T-helper 2 cell (primary cell): ENCODE results near the gene TP53BP1.
A peak's percentile ranks its signal among the peaks of the same experiment; 100 is the strongest.

Experiments
- DNase-seq, 5 experiments: peaks; one replicate each; pipeline versions ENCODE4 v3.0.0 to v3.0.0-alpha.2; 2012 to 2022

The TP53BP1 gene

DNA sequence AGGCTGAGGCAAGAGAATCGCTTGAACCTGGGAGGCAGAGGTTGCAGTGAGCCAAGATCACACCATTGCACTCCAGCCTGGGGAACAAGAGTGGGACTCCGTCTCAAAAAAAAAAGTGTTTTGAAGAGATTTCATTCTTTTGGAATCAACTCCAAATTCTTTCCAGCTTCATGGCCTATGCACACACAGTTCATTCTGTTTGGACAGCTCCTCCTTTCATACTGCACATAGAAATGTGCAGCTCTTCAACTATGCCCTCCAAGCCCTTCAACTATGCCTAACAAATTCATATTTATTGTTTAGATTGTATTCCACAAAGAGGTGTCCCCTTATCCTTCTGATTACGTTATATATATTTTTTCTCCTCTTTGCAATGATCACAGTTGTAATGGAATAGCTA lies 4.2 kb downstream of the TP53BP1 start:
- DNase-seq: no peak

DNA sequence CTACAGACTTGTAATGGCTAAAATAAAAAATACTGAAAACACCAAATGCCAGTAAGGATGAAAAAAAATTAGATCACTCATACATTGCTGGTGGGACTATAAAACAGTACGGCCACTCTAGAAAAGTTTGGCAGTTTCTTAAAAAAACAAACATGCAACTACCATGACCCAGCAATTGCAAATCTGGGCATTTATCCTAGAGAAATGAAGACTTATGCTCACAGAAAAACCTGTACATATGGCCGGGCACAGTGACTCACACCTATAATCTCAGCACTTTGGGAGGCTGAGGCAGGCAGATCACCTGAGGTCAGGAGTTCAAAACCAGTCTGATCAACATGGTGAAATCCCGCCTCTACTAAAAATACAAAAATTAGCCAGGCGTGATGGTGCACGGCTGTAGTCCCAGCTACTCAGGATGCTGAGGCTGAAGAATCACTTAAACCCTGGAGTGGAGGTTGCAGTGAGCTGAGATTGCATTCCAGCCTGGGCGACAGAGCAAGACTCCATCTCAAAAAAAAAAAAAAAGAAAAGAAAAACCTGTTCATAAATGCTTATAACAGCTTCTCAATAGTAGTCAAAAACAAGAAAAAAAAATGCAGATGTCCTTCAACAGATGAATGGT lies 5.6 kb downstream of the TP53BP1 start:
- no peak for DNase-seq

DNA sequence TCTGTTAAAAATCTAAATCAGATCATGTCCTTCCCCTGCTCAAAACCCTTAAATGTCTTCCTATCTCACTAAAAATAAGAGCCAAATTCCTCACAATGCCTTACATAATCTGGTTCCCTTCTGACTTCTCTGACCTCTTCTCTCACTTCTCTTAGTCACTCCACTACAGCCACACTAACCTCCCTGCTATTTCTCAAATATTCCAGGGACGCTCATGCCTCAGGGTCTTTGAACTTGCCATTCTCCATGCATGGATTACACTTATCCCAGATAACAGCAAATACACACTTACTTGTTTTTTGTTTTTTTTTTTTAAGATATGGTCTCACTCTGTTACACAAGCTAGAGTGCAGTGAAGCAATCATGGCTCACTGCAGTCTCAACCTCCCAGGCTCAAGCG lies 8.5 kb downstream of the TP53BP1 start:
- no peak for DNase-seq

DNA sequence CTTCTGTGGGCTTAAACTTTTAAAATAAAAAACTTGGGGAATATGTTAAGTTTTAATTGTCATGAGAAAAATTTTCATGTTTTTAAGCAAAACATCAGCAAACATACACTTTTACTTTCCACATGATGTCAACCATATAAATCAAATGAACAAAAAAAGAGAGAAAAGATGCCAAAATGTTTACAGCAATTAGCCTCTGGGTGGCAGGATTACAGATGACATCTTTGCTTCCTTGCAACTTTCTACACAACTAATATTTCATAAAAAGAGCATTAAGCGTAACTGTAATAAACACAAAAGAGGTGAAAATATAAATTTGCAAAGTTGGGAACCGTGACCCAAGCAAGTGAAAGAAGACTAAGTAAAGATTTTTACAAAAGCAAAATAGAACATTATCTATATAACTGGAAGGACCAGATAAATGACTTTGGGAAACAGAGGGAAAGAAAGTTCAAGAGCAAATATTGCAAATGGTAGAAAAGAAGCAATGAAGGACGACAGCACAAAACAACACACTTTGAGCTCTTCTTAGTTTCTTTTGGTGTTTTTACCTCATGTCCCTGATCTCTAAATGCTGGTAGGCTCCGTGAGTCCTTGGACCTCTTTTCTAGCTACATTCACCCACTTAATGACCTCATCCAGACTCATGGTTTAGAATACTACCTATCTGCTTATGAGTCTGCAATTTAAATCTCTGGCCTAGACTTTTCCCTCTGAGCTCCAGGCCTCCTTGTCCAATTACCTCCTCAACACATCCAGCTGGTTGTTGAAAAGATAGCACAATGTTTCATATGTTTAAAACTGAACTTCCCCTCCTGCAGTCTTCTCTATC lies 9.4 kb downstream of the TP53BP1 start:
- DNase-seq: peak in 1 of 5 experiments; percentile 46

DNA sequence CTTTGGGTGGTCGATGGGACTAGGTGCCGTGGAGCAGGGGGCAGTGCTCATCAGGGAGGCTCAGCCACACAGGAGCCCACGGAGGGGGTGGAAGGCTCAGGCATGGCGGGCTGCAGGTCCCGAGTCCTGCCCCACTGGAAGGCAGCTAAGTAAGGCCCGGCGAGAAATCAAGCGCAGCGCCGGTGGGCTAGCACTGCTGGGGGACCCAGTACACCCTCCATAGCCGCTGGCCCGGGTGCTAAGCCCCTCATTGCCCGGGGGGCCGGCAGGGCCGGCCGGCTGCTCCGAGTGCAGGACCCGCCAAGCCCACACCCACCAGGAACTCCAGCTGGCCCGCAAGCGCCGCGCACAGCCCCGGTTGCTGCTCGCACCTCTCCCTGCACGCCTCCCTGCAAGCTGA lies 19.1 kb downstream of the TP53BP1 start:
- no peak for DNase-seq

DNA sequence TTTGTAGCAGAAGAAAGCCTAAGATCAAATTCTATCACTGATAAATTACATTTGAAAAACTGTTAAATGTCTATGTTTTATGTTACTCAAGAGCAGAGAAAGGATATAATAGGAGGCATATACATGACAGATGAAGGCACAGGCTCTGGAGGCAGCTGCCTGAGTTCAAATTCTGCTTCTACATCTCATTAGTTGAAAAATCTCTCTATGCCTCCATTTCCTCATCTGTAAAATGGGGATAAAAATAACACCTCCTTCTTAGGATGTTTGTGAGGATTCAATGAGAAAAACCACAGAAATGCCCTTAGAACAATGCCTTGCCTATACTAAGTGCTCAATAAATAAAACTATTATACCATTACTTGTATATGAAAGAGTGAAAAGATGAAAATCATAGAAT lies 21.0 kb downstream of the TP53BP1 start:
- DNase-seq: no peak

DNA sequence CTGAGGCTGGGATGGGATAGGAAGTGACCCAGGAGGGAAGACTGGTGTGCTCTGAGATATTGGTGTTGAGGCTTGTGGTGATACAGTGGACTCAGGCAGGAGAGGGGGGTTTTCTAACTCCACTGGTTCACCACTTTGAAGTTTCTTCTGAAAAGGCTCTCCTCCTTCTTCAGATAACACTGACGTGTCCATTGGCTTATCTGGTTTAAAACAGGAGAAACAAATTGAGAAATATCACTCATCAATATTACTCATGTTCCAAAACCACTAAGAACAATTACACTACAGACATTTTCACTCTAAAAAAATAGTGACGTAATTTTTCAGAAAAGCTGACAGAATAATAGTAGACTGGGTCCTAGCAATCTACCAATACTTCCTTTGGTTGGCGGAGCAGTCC lies 23.1 kb downstream of the TP53BP1 start:
- DNase-seq: peak in 1 of 5 experiments; percentile 46

DNA sequence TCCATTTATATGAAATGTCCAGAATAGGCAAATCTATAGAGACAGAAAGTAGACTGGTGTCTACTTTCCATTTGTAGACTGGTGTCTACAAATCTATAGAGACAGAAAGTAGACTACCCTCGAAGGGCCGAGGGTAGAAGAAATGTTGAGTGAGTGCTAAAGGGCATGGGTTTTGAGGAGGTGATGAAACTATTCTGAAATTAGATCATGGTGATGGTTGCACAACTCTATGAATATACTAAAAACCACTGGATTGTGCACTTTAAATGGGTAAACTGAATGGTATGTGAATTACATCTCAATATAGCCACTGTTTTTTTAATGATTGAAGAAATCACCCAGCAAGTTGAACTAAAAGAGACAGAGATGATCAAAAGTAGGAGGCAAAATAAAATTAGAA lies 27.9 kb downstream of the TP53BP1 start:
- DNase-seq: no peak

DNA sequence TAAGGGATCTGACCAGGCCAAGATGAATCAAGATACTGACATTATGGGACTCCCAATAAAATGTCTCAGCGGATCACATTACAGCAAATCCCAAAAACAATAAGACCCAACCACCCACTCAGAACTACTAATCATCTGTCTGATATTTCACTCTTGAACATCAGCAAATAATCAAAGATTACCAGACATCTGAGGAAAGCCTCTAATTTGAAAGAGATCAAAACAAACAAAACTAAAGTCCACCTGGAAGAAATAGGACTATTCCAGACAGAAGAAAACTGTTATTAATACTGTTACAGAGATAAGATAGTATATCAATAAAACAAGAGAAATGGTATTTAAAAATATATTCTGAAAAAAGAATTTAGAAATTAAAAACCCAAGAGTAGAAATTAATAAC lies 29.0 kb downstream of the TP53BP1 start:
- no peak for DNase-seq

DNA sequence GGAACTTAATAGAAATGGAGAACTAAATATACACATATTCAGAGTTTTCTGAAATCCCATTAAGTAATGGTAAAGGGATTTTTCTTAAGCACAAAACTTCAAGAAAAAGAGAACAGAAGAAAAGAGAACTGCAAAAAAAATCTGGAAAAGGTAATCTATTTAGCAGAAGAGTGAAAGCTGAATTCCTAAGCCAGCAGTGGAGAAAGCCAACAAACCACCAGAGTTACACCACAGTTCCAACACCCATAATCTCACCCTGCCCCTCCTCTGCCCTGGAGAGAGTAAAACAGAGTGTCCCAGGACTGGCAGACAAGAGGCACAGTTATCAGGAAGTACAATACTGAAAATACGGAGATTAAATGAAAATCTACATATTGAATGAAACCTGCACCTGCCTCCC lies 29.4 kb downstream of the TP53BP1 start:
- no peak for DNase-seq

DNA sequence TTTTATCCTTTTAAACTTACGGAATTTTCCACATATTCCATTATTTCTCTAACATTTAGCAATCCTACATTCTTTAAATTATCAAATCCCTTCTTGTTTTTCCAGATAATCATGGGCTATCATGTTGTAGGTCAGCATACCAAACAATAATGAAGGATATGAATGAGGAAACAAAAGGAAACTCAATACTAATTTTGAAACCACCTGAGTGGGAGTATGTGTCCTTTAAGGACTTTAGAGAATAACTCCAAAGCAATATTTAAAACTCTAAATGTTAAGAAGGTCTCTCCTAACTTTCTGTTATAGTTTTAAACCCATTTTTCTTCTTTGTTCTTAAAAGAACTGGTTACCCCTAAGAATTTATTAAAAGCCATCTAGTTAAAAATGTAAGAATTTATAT lies 43.0 kb downstream of the TP53BP1 start:
- DNase-seq: no peak

DNA sequence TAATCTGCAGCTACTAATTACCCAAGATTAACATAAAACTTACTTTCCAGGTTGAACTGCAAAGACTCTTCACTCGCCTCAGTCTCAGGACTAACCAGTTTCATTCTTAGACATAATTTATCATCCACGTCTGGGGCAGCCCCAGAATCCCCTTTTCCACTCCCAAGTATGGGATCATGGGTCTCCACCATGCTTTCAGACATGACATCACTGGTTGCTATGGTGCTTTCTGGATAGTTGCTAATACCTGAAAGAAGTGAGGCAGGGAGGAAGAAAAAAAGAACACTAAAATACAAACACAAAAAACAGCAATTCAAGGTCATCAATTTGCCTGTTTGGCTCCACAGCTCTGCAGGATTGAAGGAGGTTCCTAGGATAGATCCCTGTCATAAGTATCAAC lies 46.6 kb downstream of the TP53BP1 start:
- DNase-seq: no peak

DNA sequence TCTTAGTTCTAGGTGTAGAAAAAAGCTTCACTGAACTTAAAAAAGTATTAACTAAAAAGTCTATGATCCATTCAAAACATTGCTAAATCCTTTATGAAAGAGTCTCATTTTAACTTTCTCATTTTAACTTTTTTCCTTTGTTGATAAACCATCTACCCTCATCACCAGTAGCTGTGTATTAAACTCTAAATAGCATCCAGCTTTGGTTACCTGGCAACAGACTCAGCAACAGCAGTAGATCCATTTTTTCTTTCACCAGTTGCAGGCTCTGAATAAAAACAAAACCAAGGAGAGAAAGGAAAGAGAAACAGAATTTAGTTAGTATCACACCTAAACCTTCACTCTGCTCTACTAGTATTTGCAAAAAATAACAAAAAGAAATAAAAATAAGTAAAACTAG lies 51.6 kb downstream of the TP53BP1 start:
- peak in 1 of 5 experiments; percentile 73 for DNase-seq

DNA sequence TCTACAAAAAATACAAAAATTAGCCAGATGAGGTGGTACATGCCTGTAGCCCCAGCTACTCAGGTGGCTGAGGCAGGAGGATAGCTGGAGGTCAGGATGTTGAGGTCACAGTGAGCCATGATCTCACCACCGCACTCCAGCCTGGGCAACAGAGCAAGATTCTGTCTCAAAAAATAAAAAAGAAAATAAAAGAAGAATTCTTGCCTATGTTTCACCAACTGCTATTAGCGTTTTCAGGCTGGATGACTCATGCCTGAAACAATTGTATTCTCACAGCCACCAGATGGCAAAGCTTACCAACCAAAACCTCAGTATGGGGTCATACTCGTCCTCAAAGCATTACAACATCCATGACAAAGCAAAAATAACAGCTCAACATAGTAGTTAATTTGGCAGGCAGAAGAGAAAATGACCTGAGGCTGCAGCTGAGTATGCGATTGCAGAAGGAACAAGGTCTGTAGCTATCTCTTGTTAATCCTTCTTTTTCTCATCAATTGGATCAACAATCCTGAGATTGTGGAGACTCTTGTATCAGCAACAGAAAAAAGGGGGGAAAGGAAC lies 52.2 kb downstream of the TP53BP1 start:
- DNase-seq: peak in 1 of 5 experiments; percentile 83

DNA sequence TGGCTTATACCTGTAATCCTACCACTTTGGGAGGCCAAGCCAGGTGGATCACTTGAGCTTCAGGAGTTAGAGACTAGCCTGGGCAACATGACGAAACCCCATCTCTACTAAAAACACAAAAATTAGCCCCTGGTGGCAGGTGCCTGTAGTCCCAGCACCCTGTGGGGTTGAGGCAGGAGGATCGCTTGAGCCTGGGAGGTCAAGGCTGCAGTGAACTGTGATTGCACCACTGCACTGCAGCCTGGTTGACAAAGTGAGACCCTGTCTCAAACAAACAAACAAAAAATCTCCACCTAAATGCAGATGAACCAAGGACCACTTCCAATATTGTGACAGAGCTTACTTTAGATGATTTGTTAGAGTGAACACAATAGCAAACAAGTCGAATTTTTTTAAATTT lies 53.7 kb downstream of the TP53BP1 start:
- DNase-seq: no peak

DNA sequence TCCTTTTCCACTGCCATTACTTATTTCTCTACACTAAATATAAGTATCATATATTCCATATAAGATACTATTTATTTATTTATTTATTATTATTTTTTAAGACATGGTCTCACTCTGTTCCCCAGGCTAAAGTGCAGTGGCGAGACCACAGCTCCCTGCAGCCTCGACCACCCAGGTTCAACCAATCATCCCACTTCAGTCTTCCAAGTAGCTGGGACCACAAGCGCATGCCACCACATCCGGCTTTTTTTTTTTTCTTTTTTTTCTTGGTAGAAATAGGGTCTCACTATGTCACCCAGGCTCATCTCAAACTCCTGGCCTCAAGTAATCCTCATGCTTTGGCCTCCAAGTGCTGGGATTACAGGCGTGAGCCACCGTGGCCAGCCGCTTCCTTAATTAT lies 56.6 kb downstream of the TP53BP1 start:
- no peak for DNase-seq

DNA sequence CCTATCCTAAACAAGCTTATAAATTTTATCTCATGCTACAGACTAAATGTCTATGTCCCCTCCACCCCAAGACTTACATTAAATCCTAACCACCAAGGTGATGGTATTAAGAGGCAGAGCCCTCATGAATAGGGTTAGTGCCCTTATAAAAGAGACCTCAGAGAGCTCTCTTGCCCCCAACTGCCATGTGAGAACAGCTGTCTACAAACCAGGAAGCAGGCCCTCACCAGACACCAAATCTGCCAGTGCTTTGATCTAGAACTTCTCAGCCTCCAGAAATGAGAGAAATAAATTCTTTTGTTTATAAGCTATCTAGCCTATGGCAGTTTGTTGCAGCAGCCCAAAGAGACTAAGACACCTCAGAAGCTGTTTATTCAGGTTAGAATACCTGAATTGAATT lies 58.5 kb downstream of the TP53BP1 start:
- no peak for DNase-seq

DNA sequence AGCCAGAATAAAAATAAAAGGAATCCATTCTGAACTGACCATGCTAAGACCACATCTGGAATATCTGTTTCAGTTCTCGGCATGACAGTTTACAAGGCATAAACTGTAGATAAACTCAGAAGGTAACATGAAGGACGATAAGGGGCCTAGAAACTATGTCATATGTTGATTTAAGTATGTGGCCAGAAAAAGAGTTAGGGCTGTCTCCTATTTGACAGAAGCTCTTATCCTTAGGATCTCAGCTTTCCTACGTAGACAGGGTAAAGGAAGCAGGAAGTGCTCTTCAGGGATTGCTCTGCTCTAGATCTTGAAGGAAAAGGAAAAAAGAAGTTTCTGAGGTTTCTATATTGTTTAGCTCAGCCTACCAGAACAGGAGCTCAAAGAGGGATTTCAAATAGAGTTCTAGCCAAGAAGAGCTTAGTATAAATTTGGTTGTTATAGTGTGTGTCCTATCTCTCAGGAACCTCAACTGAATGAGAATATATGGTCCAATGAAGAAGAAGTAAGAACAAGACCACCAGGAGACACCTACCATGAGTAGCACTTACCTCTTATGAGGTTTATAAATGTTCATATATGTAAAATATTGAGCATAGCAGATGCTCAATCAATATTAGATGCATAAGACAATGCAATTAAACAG lies 59.2 kb downstream of the TP53BP1 start:
- no peak for DNase-seq

DNA sequence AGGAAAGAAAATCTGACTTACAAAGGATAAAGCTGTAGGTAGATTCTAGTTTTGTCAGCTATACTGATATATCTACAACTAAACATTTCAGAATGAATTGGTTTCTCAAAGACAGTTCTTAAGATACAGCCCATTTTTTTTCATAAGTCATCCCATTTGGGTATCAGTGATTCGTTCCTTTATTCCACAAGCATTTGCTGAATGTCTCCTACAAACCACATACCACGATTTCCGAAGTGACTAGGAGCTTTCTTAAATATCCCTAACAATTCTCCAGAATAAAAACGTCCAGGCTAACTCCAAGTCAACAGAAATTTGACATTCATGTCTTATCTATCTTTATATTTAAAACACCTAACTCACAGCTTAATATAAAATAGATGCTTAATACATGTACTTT lies 59.8 kb downstream of the TP53BP1 start:
- DNase-seq: no peak

DNA sequence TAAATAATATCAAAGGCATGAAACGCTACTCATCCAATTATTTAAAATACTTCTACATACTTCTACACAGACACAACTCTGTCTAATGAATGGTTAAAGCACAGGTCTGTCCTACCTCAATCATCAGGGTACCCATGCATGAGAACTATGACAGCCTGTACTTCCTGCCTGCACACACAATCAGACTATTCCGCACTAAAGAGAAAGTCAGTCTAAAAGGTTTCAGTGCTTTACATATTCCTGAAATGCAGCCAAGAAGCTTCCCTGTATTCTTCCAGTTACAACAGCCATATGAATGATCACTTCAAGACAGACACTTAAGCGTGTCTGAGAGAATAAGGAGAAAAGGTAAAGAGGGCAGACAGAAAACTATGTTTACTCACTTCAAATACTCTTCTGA lies 63.3 kb downstream of the TP53BP1 start:
- DNase-seq: no peak

DNA sequence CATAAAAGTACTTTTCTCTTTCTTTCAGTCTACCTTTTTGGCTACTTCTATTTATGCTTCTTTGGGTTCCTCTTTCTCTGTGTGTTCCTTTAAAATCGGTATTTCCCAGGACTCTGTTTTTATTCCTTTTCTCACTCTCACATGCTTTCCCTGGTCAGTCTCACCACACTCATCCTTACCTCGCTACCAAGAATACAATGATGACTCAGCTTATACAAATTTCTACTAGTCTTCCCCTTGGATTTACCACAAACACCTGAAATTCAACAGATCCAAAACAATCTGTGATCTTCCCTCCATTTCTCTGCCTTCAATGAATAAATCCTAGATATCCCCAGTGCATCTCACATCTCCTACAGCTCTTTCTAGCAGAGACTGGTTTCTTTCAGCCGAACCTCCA lies 69.2 kb downstream of the TP53BP1 start:
- no peak for DNase-seq

DNA sequence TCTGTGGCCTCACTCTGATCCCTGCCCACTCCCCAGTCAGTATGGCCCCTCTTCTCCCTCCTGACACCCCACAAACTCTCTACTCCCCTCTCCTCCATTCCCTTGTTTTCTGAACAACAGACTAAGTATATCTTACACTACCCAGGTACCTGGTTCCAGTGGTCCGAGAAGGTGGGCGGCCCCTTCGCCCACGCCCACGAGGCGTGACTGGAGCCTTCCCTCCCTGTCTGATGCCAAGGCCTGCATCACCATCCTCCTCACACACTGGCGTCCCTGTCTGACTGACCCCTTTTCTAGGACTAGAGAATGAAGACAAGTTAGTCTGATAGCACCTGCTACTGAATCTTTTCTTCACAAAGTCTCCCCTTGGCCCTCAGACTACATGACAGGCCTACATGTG lies 72.1 kb downstream of the TP53BP1 start:
- no peak for DNase-seq

DNA sequence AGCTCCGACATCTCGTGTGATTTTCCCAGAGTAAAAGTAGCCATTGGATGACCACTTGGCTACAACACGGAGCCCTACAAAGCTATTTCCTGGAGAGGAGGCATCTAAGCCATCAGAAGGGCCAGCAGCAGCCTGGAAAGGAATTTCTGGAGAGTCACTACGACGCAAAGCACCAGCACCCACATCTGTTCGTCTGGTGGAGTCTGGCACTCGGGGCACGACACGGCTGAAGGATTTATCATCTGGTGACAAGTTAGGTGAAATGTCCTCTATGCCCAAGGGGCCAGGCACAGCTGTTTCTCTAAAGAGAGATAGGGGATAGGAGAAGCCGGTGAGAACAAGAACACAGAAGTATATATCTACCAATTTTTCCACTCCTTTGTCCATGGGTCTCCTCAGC lies 72.5 kb downstream of the TP53BP1 start:
- DNase-seq: no peak

DNA sequence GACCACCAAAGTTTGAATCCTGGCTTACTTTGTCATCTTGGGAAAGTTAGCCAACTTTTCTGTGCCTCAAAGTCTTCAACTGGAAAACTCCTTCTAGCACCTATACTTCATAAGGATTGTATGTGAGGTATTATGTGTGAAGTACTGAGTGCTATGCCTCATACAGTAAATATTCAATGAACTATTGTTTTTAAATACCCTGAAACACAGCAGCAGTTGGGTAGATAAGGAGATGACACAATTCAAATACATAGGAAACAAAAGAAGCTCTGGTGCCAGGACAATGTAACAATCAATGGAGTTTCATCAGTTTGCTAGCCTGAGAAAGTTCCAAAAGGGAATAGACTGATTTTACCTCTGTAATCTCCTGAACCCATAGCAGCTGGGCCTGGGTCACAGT lies 78.8 kb downstream of the TP53BP1 start:
- DNase-seq: no peak
